ENCODE results near the gene ZNF609.

DNA sequence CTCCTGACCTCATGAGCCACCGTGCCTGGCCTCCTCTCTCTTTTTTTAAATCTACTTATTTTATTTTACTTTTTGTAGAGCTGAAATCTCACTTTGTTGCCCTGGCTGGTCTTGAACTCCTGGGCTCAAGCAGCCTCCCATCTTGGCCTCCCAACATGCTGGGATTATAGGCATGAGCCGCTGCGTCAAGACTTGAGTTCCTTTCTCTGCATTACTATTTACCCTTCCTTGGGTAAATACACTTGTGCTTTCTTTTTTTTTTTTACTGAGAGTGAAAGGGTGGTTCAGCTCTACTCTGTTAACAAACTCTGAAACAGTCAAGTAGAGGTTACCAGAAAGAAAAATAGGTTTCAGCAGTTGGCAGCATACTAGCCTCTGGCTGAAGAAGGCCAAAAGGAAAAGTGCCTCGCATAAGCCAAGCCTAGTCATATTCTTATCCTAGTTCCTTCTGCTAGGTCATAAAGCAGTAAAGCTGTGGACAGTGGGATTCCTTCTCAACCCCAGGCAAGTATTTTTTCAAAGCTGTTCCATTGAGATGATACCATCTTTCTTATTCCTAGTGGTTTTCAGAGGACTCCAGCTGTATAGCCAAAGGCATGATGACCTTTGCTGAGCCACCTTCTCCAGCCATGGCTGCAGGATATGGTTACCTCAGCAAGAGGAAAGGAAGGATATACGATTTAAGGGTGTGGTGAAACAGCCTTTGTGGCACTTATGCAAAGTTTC lies 179.9 kb downstream of the ZNF609 start:
- TF ChIP-seq, protein P1, sequence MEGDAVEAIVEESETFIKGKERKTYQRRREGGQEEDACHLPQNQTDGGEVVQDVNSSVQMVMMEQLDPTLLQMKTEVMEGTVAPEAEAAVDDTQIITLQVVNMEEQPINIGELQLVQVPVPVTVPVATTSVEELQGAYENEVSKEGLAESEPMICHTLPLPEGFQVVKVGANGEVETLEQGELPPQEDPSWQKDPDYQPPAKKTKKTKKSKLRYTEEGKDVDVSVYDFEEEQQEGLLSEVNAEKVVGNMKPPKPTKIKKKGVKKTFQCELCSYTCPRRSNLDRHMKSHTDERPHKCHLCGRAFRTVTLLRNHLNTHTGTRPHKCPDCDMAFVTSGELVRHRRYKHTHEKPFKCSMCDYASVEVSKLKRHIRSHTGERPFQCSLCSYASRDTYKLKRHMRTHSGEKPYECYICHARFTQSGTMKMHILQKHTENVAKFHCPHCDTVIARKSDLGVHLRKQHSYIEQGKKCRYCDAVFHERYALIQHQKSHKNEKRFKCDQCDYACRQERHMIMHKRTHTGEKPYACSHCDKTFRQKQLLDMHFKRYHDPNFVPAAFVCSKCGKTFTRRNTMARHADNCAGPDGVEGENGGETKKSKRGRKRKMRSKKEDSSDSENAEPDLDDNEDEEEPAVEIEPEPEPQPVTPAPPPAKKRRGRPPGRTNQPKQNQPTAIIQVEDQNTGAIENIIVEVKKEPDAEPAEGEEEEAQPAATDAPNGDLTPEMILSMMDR (IDR thresholded peaks at IDR 0.05; ENCODE audit: poor library complexity, severe bottlenecking): no peak
- TF ChIP-seq SMC3 (conservative IDR thresholded peaks at IDR 0.05; ENCODE audit: poor library complexity) (no peak), TAF1 (IDR thresholded peaks at IDR 0.05; ENCODE audit: low read depth) (no peak), RAD21 (conservative IDR thresholded peaks at IDR 0.05) (no peak), EP300 (conservative IDR thresholded peaks at IDR 0.05; ENCODE audit: poor library complexity, severe bottlenecking) (no peak), EZH2 (IDR thresholded peaks at IDR 0.05; ENCODE audit: borderline replicate concordance, insufficient read depth, low read length, poor library complexity, severe bottlenecking) (no peak)
- TF ChIP-seq, protein P2, sequence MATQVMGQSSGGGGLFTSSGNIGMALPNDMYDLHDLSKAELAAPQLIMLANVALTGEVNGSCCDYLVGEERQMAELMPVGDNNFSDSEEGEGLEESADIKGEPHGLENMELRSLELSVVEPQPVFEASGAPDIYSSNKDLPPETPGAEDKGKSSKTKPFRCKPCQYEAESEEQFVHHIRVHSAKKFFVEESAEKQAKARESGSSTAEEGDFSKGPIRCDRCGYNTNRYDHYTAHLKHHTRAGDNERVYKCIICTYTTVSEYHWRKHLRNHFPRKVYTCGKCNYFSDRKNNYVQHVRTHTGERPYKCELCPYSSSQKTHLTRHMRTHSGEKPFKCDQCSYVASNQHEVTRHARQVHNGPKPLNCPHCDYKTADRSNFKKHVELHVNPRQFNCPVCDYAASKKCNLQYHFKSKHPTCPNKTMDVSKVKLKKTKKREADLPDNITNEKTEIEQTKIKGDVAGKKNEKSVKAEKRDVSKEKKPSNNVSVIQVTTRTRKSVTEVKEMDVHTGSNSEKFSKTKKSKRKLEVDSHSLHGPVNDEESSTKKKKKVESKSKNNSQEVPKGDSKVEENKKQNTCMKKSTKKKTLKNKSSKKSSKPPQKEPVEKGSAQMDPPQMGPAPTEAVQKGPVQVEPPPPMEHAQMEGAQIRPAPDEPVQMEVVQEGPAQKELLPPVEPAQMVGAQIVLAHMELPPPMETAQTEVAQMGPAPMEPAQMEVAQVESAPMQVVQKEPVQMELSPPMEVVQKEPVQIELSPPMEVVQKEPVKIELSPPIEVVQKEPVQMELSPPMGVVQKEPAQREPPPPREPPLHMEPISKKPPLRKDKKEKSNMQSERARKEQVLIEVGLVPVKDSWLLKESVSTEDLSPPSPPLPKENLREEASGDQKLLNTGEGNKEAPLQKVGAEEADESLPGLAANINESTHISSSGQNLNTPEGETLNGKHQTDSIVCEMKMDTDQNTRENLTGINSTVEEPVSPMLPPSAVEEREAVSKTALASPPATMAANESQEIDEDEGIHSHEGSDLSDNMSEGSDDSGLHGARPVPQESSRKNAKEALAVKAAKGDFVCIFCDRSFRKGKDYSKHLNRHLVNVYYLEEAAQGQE (IDR thresholded peaks at IDR 0.05; ENCODE audit: borderline replicate concordance): no peak

Measured in neural cell (in vitro differentiated cells).